ENCODE measurements around the gene NEK2.
"Not testable (repeated sequence)": the region's sequence is repeated elsewhere in the genome, so short reads cannot be mapped to it uniquely, and the experiment has no call there.

NEK2 gene

DNA sequence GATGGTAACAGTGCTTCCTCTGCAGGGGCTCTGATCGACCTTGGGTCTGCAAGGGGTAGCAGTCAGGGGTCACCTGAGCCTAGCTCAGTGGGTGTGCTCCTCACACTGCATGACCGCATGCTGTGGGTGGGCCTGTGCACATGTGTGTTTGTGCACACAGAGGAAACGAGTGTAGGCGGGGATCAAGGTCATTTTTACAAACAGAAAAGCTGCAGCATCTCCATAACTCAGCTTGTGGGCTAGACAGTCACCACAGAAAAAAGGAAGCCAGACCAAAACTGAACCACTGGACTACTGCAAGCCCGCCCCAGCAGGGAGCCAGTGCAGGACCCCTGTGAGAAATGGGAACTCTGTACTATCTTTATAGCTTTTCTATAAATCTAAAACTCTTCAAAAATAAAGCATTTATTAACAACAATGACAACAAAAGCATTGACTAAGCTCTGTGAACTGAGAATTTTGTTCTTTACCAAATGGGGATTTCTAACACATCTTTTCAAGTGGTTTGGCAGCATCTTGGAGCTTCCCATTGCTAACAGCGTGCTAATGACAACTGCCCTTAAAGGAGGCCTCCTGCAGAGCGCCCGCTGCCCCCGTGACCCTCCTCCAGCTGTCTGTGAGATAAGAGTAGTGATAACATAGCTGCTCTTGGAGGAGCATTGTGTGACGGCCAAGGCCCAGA is 19.9 kb upstream of the NEK2 start:
- in situ Hi-C loops (cut with MboI; ENCODE audit: low sequenced_read_pairs): no loop called here

DNA sequence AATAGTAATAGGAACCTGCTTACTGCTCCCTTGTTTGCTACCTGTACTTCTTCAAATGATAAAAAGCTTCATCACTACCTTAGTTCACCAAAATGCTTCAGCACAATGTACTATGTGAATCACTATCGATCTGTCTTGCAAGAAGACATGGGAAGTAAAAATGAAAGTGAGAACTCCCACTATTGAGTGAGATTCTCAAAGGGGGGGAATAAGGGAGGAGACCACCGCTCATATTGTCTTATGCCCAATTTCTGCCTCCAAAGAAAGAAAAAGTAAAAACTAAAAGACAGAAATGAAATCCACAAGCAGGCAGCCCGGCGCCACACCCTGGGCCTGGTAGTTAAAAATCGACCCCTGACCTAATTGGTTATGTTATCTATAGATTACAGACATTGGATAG is 18.5 kb upstream of the NEK2 start:
- in situ Hi-C loops (cut with MboI; ENCODE audit: low sequenced_read_pairs): not testable (repeated sequence)

DNA sequence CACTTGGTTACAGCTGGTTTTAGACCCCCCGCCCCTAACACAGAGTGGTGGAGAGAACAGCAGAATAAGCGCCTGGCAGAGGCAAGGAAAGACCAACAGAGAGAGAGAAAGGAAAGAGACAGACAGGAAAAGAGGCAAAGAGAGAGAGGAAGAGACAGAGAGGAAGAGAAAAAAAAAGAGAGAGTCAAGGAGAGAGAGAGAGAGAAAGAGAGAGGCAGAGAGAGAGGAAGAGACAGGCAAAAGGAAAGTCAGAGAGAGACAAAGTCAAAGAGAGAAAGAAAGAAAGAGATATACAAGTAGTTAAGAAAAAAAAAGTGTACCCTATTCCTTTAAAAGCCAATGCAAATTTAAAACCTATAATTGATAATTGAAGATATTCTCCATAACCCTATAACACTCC is 13.0 kb upstream of the NEK2 start:
- in situ Hi-C loops (cut with MboI; ENCODE audit: low sequenced_read_pairs): no loop called here

DNA sequence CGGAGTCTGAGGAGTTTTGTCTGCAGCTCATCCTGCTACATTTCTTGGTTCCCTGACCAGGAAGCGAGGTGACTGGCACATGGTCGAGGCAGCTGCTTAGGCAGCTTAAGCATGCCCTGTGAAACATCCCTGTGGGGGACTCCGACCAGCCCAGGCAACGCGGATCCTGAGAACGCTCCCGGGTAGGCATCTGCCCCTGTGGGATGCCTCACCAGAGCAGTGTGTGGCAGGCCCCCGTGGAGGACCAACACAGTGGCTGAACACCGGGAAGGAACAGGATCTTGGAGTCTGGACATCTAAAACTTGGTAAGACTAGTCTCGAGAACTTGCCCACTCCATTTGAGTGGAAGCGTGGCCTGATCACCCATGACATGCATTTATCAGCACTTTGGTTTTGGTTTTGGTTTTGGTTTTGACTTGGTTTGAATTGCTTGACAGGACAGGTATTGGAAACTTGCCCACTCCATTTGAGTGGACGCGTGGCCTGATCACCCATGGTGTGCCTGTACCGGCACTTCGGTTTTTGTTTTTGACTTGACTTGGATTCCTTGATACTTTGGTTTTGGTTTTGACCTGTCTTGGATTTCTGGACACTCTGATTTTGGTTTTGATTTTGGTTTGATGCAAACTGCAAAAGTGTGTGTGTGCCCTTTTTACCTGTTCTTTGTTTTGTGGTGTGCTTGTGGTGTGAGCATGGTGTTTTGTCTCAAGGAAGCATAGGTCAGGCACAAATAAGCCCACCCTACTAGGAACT is 12.2 kb upstream of the NEK2 start:
- in situ Hi-C loops (cut with MboI; ENCODE audit: low sequenced_read_pairs): no loop called here

DNA sequence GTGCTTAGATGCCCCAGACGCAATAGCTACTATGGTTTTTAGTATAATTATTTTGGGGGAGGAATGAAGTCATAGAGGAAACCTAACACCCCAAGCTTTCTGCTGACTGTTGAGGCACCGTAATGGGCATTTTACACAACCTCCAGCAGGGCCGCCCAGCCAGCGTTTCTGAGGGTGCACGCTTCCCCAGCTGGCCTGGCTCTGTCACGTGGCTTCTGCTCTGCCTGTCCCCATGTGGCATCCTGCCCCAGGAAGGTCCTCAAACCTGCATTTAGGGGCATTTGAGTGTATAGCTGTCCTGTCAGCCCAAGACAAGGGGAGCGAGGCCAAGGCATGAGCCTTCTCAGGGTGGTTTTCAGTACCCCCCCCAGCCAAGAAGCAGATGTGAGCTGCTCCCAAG is 10.4 kb upstream of the NEK2 start:
- in situ Hi-C loops (cut with MboI; ENCODE audit: low sequenced_read_pairs): no loop called here

DNA sequence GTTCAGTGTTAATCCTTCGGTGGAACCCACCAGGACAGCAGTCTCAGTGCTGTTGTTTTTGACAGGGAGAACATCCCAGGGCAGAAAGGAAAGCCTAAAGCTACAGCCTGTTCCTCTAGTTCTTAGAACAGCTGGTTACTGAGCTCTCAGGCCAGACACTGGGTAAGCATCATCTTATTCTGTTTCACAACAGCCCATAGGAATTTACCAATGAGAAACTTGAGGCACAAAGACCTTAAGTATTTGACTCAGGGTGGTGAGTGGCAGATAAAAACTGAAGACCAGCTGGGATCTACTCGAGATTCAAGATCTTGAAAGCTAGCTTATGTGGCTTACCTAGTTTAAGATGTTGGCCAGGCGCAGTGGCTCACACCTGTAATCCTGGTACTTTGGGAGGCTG is 9.4 kb upstream of the NEK2 start:
- in situ Hi-C loops (cut with MboI; ENCODE audit: low sequenced_read_pairs): no loop called here

DNA sequence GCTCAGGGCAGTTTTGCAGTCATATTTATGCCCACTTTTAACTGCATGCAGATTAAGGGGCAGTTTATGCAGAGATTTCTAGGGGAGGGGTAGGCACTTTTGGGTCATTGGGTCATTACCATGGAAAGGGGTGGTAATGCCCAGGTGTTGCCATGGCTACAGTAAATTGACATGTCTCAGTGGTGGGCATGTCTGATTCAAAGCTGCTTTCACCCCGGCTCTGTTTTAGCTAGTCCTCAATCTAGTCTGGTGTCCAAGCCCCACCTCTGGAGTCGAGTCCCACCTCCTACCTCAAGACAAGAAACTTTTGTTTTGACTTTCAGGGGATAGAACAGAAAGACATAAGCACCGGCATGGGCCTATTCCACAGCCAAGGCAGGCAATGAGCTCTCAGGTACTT is 8.9 kb upstream of the NEK2 start:
- in situ Hi-C loops (cut with MboI; ENCODE audit: low sequenced_read_pairs): no loop called here

DNA sequence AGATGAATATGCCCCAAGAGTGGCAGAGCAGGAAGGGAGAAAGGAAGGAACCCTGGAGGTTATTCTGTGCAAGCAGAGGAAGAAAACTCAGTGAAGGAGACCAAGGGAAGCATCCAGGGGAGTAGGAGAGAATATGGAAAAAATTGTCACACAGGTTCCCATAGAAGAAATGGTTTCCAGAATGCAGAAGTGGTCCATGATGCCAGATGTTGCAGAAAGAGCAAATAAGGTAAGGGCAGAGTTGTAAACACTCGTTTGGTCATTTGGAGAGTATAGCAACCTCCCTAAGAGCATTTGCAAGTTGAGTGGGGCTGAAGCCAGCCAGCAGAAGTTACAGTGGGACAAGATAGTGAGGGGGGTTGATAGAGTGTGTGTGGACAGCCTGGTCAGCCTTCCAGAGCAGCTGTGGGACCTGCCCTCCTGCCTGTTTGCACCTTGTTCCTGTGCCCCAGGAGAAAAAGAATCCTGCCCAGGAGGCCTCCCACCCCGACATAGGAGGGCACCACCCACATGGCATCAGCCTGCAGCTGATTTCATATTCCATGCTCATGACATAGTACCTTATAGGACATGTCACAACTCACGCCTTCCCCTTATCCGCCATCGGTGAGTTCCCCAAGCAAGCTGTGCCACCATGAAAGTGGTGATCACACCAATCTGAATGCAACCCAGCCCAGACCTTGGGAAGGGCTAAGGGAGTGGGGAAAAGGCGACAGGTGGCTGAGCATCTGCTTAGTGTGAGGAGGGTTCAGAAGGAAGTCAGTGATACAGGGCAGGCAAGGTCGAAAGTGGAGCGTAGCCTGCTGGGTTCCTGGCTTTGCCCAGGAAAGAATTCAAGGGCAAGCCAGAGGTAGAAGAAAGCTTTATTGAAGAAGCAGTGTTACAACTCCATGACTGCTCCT is 8.2 kb upstream of the NEK2 start:
- in situ Hi-C loops (cut with MboI; ENCODE audit: low sequenced_read_pairs): no loop called here

DNA sequence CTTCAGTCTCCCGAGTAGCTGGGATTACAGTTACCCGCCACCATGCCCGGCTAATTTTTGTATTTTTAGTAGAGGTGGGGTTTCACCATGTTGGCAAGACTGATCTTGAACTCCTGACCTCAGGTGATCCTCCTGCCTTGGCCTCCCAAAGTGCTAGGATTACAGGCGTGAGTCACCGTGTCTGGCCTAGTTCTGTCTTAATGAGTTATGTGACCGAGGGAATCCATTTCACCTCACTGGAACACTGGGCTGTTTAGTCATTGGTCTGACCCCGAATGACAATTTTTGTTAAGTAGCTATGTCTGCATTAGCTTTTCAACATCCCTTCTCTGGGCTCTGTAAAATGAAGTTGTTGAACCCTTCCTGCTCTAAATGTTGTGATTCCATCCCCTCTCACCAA is 6.8 kb upstream of the NEK2 start:
- in situ Hi-C loops (cut with MboI; ENCODE audit: low sequenced_read_pairs): not testable (repeated sequence)

DNA sequence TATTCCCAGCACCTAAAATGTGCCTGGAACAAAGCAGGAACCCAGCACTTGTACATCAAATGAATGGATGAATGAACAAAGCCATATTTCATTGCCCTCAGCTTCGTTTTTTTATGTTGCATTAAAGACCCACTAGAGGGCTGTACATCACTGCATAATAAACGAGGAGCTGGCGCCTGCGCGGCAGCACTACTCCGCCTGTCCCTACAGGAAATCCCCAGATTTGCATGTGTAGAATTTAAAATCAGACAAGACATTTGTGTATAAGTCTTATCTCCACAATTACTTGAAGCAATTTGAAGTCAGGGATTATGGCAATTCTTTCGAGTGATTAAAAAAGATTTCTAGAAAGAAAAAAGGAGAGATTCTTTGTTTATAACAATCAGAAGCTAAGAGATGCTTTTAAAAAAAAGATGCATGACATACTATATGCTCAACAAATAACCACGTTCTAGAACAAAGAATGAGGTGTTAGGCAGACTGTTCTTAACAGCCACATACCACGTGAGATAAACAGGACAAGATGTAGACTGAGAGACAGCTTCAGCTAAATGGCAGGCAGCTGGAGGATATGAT is 5.4 kb upstream of the NEK2 start:
- in situ Hi-C loops (cut with MboI; ENCODE audit: low sequenced_read_pairs): no loop called here

DNA sequence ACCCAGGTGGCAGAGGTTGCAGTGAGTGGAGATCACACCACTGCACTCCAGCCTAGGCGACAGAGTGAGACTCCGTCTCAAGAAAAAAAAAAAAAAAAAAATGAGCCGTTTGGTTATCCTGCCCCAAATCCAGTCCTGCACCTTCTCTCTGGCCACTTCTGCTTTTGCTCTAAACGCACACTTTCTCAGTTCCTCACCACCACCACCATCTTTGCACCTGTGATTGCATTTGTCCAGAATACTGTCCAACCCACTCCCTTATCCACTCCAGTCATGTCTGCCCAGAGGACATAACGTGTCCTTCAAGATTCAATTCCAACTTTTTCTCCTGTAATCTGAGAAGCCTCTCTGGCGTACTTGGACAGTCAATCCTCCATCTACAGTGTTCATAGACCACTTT is 2.2 kb upstream of the NEK2 start:
- in situ Hi-C loops (cut with MboI; ENCODE audit: low sequenced_read_pairs): no loop called here

DNA sequence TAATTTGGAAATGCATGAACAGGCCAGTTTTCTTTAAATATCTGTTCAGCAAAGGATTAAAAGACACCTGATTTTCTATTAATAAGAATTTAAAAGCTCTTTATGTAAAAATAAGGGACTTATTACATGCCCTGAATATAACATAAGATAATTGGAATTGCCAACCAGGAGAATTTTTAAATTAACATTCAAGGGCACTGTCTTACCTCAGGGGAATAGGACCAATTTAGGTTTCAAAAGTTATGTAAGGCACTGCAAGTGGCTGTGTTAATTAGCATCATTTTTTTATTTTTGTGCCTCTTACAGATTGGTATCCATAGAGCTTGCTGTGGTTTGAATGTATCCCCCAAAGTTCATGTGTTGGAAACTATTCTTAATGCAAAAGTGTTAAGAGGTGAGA is 1.3 kb upstream of the NEK2 start:
- in situ Hi-C loops (cut with MboI; ENCODE audit: low sequenced_read_pairs): no loop called here

DNA sequence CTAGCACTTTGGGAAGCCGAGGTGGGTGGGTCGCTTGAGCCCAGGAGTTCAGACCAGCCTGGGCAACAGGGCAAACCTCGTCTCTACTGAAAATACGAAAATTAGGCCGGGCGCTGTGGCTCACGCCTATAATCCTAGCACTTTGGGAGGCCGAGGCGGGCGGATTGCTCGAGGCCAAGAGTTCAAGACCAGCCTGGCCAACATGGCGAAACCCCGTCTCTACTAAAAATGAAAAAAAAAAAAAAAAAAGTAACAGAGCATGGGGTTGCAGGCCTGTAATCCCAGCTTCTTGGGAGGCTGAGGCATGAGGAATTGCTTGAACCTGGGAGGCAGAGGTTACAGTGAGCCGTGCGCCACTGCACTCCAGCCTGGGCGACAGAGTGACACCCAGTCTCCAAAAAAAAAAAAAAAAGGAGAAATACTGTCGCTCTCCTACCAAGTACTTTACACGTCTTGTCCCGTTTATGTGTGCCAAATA is 724 bp upstream of the NEK2 start:
- in situ Hi-C loops (cut with MboI; ENCODE audit: low sequenced_read_pairs): no loop called here

DNA sequence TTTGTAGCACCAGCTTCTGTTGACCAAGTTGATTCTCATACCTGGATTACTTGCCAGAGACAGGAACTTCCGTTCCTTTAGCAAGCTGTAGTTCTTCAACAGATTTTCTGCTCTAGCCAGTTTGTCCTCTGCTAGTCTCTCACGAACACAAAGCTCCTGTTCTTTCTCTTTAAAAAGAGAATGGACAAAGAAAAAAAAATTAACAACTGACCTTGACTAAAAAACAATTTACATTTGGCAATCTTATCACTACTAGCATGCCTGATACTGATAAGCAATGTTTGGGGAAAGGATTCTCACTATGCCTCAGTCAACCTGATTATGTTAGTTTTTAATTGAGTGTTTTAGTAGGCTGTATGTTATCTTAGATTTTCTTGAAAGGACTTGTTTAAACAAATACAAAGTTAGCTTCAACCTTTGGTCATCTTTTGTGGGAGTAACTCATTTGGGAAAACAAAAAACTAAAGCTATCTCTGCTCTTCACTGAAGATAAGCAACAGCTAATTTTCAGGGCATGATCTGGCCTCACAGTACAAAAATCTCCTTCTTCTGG is 8.3 kb downstream of the NEK2 start:
- in situ Hi-C loops (cut with MboI; ENCODE audit: low sequenced_read_pairs): no loop called here

DNA sequence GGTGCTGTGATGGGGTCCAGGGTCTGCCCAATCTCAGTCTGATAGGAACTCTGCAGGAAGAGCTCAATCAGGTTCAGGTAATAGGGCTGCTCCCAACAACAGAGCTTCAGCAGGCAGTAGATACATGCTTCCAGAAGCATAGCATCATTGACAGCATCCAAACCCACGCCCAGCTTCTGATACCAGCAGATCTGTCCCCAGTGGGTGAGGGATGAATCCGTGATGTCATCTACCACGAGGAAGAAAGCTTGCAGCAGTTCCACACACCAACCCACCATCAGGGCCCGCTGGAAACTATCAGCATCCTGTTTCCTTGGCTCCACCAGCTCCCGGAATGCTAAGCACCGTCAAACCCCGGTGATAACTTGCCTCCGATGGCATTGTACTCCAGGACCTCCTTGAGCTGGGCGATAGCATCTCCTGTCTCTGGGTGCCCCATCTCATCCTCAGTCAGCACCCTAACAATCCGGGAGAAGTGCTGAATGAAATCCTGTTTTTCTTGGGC is 14.7 kb downstream of the NEK2 start:
- in situ Hi-C loops (cut with MboI; ENCODE audit: low sequenced_read_pairs): no loop called here

DNA sequence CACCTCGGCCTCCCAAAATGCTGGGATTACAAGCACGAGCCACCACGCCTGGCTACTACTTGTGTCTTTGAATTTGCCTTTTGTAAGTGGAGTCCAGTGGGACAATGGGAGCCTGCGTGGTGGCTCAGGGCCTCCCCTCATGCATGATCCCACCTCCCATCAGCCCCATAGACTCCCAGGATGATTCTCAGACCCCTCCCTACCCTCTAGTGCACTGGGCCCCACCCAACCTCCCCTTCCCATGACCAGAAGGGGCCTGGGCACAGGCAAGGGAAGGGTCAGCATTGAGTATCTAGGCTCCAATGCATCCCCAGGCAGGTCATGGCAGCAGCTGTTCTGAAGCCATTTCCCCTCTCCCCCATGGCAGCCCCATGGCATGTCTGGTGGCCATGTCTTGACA is 18.7 kb downstream of the NEK2 start:
- in situ Hi-C loops (cut with MboI; ENCODE audit: low sequenced_read_pairs): no loop called here

DNA sequence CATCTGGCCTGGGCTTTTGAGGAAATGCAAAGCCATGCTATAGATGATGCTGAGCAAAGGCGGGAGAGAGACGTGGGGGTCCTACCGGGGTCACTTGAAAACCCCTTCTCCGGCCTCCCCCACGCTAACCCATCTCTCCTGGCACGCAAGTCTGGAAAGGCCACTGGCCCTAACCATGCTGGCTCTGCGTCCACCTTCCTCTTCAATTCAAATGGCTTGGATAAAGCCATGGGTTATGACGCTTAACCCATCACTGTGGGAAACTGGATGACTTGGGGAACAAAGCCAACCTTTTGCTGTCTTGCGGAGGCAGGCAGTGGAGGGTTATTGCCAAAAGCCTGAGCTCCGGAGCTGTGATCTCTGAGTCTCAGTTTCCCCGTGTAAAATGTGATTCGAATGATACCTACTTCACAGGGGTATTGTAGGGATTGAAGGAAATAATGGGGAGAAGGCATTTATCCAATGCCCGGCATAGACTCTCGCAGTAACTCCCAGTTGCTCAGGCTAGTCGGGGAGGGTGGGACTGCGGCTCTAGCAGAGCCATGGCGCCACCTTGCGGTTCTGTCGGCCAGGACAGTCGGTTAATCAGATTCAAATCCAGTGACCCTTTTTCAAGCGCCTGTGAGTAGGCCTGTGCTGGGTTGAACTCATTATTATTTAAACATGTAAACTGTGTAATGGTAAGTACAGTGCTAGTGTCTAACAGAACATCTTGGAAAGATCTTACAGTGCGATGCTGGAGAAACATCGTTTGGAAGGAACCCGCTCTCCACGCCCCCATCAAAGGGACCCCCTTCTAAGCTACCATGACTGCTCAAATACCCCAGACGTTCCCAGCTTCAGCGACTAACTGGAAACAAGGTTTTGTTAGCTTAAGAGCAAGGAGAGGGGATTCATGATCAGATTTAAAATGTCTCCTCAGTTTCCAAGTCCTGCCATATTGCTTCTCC is 20.3 kb downstream of the NEK2 start:
- in situ Hi-C loops (cut with MboI; ENCODE audit: low sequenced_read_pairs): no loop called here

DNA sequence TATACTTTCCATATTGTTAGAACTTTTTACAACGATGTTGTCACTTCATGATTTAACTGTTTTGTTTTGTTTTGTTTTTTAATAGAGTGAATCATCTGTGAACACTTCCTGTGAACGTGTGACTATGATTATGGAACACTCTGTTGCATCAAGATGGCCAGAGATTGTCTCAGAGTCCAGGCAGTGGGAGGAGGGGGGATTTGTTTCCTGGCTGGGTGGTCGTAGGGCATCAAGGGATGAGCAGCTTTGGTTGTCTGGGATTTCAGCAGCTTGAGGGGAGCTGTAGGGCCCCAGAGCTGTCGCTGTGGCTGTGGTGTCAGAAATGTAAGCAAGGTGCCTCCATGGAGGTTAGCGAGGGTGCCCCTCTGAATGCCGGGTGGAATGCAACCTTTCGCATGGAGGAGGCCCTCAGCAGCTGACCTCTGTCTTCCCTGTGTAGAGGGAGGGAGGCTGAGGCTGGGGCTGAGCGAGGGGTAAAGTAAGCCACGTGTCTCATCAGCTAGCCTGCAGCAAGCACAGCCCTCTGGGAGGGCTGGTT is 21.4 kb downstream of the NEK2 start:
- in situ Hi-C loops (cut with MboI; ENCODE audit: low sequenced_read_pairs): no loop called here

DNA sequence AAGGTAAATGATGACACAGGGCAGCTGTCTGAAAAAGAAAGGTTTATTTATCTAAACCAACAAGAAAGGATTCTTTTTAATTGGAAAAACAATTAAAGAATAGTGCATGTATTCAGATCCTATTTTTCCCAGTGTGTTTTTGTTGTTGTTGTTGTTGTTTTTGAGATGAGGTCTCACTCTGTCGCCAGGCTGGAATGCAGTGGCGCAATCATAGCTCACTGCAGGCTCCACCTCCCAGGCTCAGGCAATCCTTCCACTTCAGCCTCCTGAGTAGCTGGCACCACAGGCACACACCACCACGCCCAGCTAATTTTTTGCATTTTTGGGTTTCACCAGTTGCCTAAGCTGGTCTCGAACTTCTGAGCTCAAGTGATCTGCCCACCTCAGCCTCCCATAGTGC is 22.1 kb downstream of the NEK2 start:
- in situ Hi-C loops (cut with MboI; ENCODE audit: low sequenced_read_pairs): no loop called here
